CD14-positive monocyte (primary cell): ENCODE data around the gene XPO5. TPM values are rescaled to one million over a fixed set of nuclear protein-coding genes. Genes with fewer than 3 reads are reported as not detected.
A peak's percentile ranks its signal among the peaks of the same experiment; 100 is the strongest.

Experiments
- DNase-seq, 3 donors: peaks; one replicate each; pipeline ENCODE4 v3.0.0-alpha.2; 2011 to 2022
- H2AFZ ChIP-seq: 2 replicates; pipeline ENCODE4 v1.6.0; 2012; ENCODE audit warnings: mild to moderate bottlenecking, low read depth, low read length, inconsistent platforms; ENCODE audit not compliant: insufficient read depth, poor library complexity, severe bottlenecking
- H3K27ac ChIP-seq, 2 donors: 1 replicate in 1 of 2; 2 replicates in 1 of 2; pipeline ENCODE4 v1.5.1; 2012 to 2013; ENCODE audit warnings: low read length in 2 of 2, control low read depth in 1 of 2, inconsistent platforms in 1 of 2, low read depth in 1 of 2, mild to moderate bottlenecking in 1 of 2
- H3K27me3 ChIP-seq, 2 donors: one replicate each; pipeline versions ENCODE4 v1.6.0 to v1.6.1; 2011 to 2013; ENCODE audit warnings: low read length in 2 of 2; ENCODE audit not compliant: control insufficient read depth in 2 of 2, insufficient read depth in 2 of 2
- H3K36me3 ChIP-seq, 2 donors: replicated peaks in 1 of 2; 1 replicate in 1 of 2; 2 replicates in 1 of 2; pipeline versions ENCODE4 v1.5.1 to v1.6.1; 2012 to 2013; ENCODE audit warnings: low read length in 2 of 2, control low read depth in 1 of 2, inconsistent platforms in 1 of 2, mild to moderate bottlenecking in 1 of 2; ENCODE audit not compliant: insufficient read depth in 2 of 2, control insufficient read depth in 1 of 2
- H3K4me1 ChIP-seq, 2 donors: 1 replicate in 1 of 2; 2 replicates in 1 of 2; pipeline versions ENCODE4 v1.5.1 to v1.6.1; 2012 to 2013; ENCODE audit warnings: low read length in 2 of 2, control low read depth in 1 of 2, inconsistent platforms in 1 of 2, mild to moderate bottlenecking in 1 of 2, moderate library complexity in 1 of 2; ENCODE audit not compliant: insufficient read depth in 2 of 2, control insufficient read depth in 1 of 2
- H3K4me2 ChIP-seq: replicated peaks from 2 replicates; pipeline ENCODE3; 2012; ENCODE audit warnings: low read length, moderate library complexity, mild to moderate bottlenecking; ENCODE audit not compliant: poor library complexity, severe bottlenecking; ENCODE audit errors: extremely low read depth
- H3K4me3 ChIP-seq, 3 experiments: fragments of 200-600 bp in 1 of 3; sonication (generic) in 1 of 3; replicated peaks in 1 of 3; 1 replicate in 2 of 3; 2 replicates in 1 of 3; pipeline ENCODE4 v1.5.1; 2011 to 2013; ENCODE audit warnings: low read length in 3 of 3, mild to moderate bottlenecking in 3 of 3, control low read depth in 2 of 3, low read depth in 2 of 3, inconsistent platforms in 1 of 3, moderate library complexity in 1 of 3
- H3K79me2 ChIP-seq: 2 replicates; pipeline ENCODE4 v1.6.0; 2012; ENCODE audit warnings: mild to moderate bottlenecking, control low read depth, inconsistent platforms, low read length, moderate library complexity; ENCODE audit not compliant: insufficient read depth
- H3K9ac ChIP-seq: 2 replicates; pipeline ENCODE4 v1.6.0; 2017; ENCODE audit warnings: low read length, mild to moderate bottlenecking; ENCODE audit not compliant: insufficient read depth, poor library complexity, severe bottlenecking
- H3K9me3 ChIP-seq, 2 donors: replicated peaks in 1 of 2; 1 replicate in 1 of 2; 2 replicates in 1 of 2; pipeline versions ENCODE4 v1.5.1 to v1.6.1; 2012 to 2013; ENCODE audit warnings: low read length in 2 of 2, control low read depth in 1 of 2; ENCODE audit not compliant: control insufficient read depth in 1 of 2, insufficient read depth in 1 of 2
- H4K20me1 ChIP-seq: 2 replicates; pipeline ENCODE4 v1.6.0; 2012; ENCODE audit warnings: mild to moderate bottlenecking, low read length, control low read depth, moderate library complexity; ENCODE audit not compliant: insufficient read depth
- H3K27ac Mint-ChIP-seq, 7 donors: one replicate each; pipeline ENCODE4 v1.8.0; 2020; ENCODE audit warnings: mild to moderate bottlenecking in 7 of 7, mixed read lengths in 7 of 7, moderate library complexity in 6 of 7, inconsistent platforms in 2 of 7
- H3K27me3 Mint-ChIP-seq, 3 donors: one replicate each; pipeline ENCODE4 v1.8.0; 2021 to 2022; ENCODE audit warnings: low read depth in 3 of 3, mild to moderate bottlenecking in 3 of 3, mixed read lengths in 3 of 3, moderate library complexity in 3 of 3, inconsistent platforms in 1 of 3
- H3K36me3 Mint-ChIP-seq, 2 donors: one replicate each; pipeline ENCODE4 v1.8.0; 2020; ENCODE audit warnings: mixed read lengths in 2 of 2, inconsistent platforms in 1 of 2, mild to moderate bottlenecking in 1 of 2
- H3K4me1 Mint-ChIP-seq: one replicate; pipeline ENCODE4 v1.8.0; 2020; ENCODE audit warnings: mild to moderate bottlenecking, mixed read lengths
- H3K4me3 Mint-ChIP-seq, 2 donors: one replicate each; pipeline ENCODE4 v1.8.0; 2020; ENCODE audit warnings: mild to moderate bottlenecking in 2 of 2, mixed read lengths in 2 of 2, moderate library complexity in 1 of 2
- H3K9me3 Mint-ChIP-seq, 7 donors: one replicate each; pipeline ENCODE4 v1.8.0; 2020 to 2022; ENCODE audit warnings: mixed read lengths in 7 of 7, mild to moderate bottlenecking in 6 of 7, moderate library complexity in 6 of 7, inconsistent platforms in 2 of 7
- CTCF ChIP-seq: fragments of 200-600 bp; IDR thresholded peaks from one replicate; pipeline ENCODE4 v1.8.0; 2022; ENCODE audit warnings: antibody characterized with exemption, mild to moderate bottlenecking
- WGBS: methylation state at CpG from one replicate; pipeline ENCODE4 v1.1.5; 2013; ENCODE audit warnings: missing lambda C conversion rate; ENCODE audit not compliant: insufficient coverage; 5-methylcytosine and 5-hydroxymethylcytosine counted together
- intact Hi-C, 2 donors: fragments of 100-400 bp; cut with micrococcal nuclease; formaldehyde crosslinking; loops; one replicate each; pipeline versions ENCODE4 v1.15.0 to v1.15.1; 2023
- polyA plus RNA-seq, 3 donors: library from polyadenylated mRNA; depleted of rRNA in 1 of 3; unstranded in 2 of 3; stranded (reverse) in 1 of 3; fragments of 300-500 nt in 2 of 3; fragments of >200 nt in 1 of 3; fragmentation: Illumina TruSeq in 2 of 3; gene quantifications; 1 replicate in 2 of 3; 2 replicates in 1 of 3; pipeline ENCODE4 v1.2.3, GENCODE V29; 2012 to 2021

The XPO5 gene
- polyA plus RNA-seq, 3 donors: 8.0 to 17.5 (median 13.8) TPM

- no peak for DNase-seq
- H2AFZ ChIP-seq: no peak overlapping the region
- H3K27me3 ChIP-seq: peaks cover 11 to 27% of the 10 kb centered on the region in 2 donors
- WGBS: 52% methylated on average over 4 of the region's 8 CpGs
- peaks cover 0 to 16% (median 0%) of the 10 kb centered on the region in 7 donors for H3K9me3 Mint-ChIP-seq
- H3K9me3 ChIP-seq: peaks cover 0 to 3% of the 10 kb centered on the region in 2 donors
- H3K27ac ChIP-seq: no peak overlapping the region
- H3K4me1 Mint-ChIP-seq: peaks cover 36% of the 10 kb centered on the region
- H4K20me1 ChIP-seq: peaks cover 37% of the 10 kb centered on the region
- no peak overlapping the region for H3K9ac ChIP-seq
- no peaks in the 10 kb centered on the region for H3K79me2 ChIP-seq
- peak overlapping the region in 3 of 7 donors; percentile 11 to 54 (median 15) for H3K27ac Mint-ChIP-seq
- peaks cover 49 to 61% of the 10 kb centered on the region in 2 donors for H3K36me3 Mint-ChIP-seq
- H3K4me2 ChIP-seq: peak overlapping the region; percentile 96
- peaks cover 45 to 57% of the 10 kb centered on the region in 2 donors for H3K36me3 ChIP-seq
- H3K27me3 Mint-ChIP-seq: peaks cover 22 to 36% (median 23%) of the 10 kb centered on the region in 3 donors
- H3K4me3 Mint-ChIP-seq: peak overlapping the region; percentile 74 to 97
- no peak overlapping the region for H3K4me3 ChIP-seq
- intact Hi-C loops: loop anchor here in 1 of 2 donors (5.0 to 10.0 kb wide), 2 partner anchors 154 to 246 kb away; no protein-coding TSS in a partner anchor
- peaks cover 19 to 31% of the 10 kb centered on the region in 2 donors for H3K4me1 ChIP-seq
- TF ChIP-seq CTCF: no peak
These were observed 67.2 kb downstream of the XPO5 start for GRCh38 chr6:43508481-43509141.

- Mint-ChIP-seq H3K9me3 (peaks cover 0 to 16% (median 0%) of the 10 kb centered on the region in 7 donors), H3K4me1 (peaks cover 25% of the 10 kb centered on the region), H3K27ac (peak overlapping the region in 1 of 7 donors; percentile 51), H3K4me3 (no peak overlapping the region), H3K36me3 (peaks cover 50 to 61% of the 10 kb centered on the region in 2 donors), H3K27me3 (peaks cover 22 to 36% (median 25%) of the 10 kb centered on the region in 3 donors)
- Histone ChIP-seq H4K20me1 (peaks cover 20% of the 10 kb centered on the region), H3K9ac (no peak overlapping the region), H3K36me3 (peaks cover 45 to 57% of the 10 kb centered on the region in 2 donors), H3K79me2 (no peaks in the 10 kb centered on the region), H3K4me3 (no peak overlapping the region), H3K27me3 (peaks cover 11 to 27% of the 10 kb centered on the region in 2 donors), H3K4me1 (peaks cover 19 to 26% of the 10 kb centered on the region in 2 donors), H3K27ac (no peak overlapping the region), H3K9me3 (peaks cover 0 to 3% of the 10 kb centered on the region in 2 donors), H3K4me2 (no peak overlapping the region), H2AFZ (no peak overlapping the region)
- peak; percentile 91 for TF ChIP-seq CTCF
- peak; percentile 74 to 82 (median 79) for DNase-seq
- intact Hi-C loops: loop anchor here (1.0 to 10.0 kb wide), 5 partner anchors 52 to 245 kb away; partner anchors contain the start of gene DLK2 (in 1 of the 2)
- 4% methylated on average over 9 of the region's 14 CpGs for WGBS
These were observed 69.0 kb downstream of the XPO5 start for GRCh38 chr6:43506667-43507471.
